Stimulated activated CD4-positive, alpha-beta T cell treated with anti-CD3 and anti-CD28 coated beads, Interleukin-1b, Interleukin-23, amount 100 ng/mL, for 48 hours (primary cell): Measurements from ENCODE around the gene ARMC12.
"Not testable (repeated sequence)": the region's sequence is repeated elsewhere in the genome, so short reads cannot be mapped to it uniquely, and the experiment has no call there.

ENCODE experiments used
- DNase-seq: peaks from one replicate; pipeline ENCODE4 v3.0.0-alpha.2; 2020

The ARMC12 gene

GRCh38 chr6:35719404-35719829 lies 17.4 kb upstream of the ARMC12 start:
- DNase-seq: no peak

- DNase-seq: peak; percentile 59
These were observed 16.8 kb upstream of the ARMC12 start for GRCh38 chr6:35719830-35720733.

- no peak for DNase-seq
These were observed 14.6 kb upstream of the ARMC12 start for GRCh38 chr6:35722121-35722761.

GRCh38 chr6:35723587-35723986 lies 13.2 kb upstream of the ARMC12 start:
- no peak for DNase-seq

GRCh38 chr6:35724059-35724458 lies 12.8 kb upstream of the ARMC12 start:
- DNase-seq: no peak

- no peak for DNase-seq
These were observed 12.4 kb upstream of the ARMC12 start for GRCh38 chr6:35724471-35724870.

- DNase-seq: no peak
These were observed 11.6 kb upstream of the ARMC12 start for GRCh38 chr6:35725081-35725708.

GRCh38 chr6:35725721-35726438 lies 11.0 kb upstream of the ARMC12 start:
- DNase-seq: no peak

- DNase-seq: peak; percentile 43
These were observed 9.4 kb upstream of the ARMC12 start for GRCh38 chr6:35727231-35727934.

- DNase-seq: peak; percentile 91
These were observed 8.7 kb upstream of the ARMC12 start for GRCh38 chr6:35727935-35728682.

- DNase-seq: peak; percentile 42
These were observed 7.9 kb upstream of the ARMC12 start for GRCh38 chr6:35728683-35729678.

- no peak for DNase-seq
These were observed 7.1 kb upstream of the ARMC12 start for GRCh38 chr6:35729722-35730121.

GRCh38 chr6:35730745-35731413 lies 6.0 kb upstream of the ARMC12 start:
- no peak for DNase-seq

GRCh38 chr6:35731414-35731735 lies 5.5 kb upstream of the ARMC12 start:
- peak; percentile 94 for DNase-seq

- DNase-seq: peak; percentile 95
These were observed 4.9 kb upstream of the ARMC12 start for GRCh38 chr6:35731736-35732532.

- DNase-seq: no peak
These were observed 3.2 kb upstream of the ARMC12 start for GRCh38 chr6:35733633-35734032.

GRCh38 chr6:35734319-35734718 lies 2.5 kb upstream of the ARMC12 start:
- DNase-seq: not testable (repeated sequence)

GRCh38 chr6:35735452-35735851 lies 1.4 kb upstream of the ARMC12 start:
- DNase-seq: no peak
